HG03442 (cell line): ENCODE results near the gene USP54.
"Not testable (repeated sequence)": the region's sequence is repeated elsewhere in the genome, so short reads cannot be mapped to it uniquely, and the experiment has no call there.

ENCODE experiments used
- ATAC-seq: cut with Tn5 transposase; IDR thresholded peaks from one replicate; pipeline ENCODE4 v1.9.1; 2021; ENCODE audit warnings: mild to moderate bottlenecking, moderate library complexity; ENCODE audit not compliant: unreplicated experiment

USP54 gene

GRCh38 chr10:73591935-73592699 lies 975 bp upstream of the USP54 start:
- no peak for ATAC-seq

- no peak for ATAC-seq
Measured at GRCh38 chr10:73589563-73590126, 1.5 kb downstream of the USP54 start.

GRCh38 chr10:73588656-73589055 lies 2.5 kb downstream of the USP54 start:
- no peak for ATAC-seq

DNA sequence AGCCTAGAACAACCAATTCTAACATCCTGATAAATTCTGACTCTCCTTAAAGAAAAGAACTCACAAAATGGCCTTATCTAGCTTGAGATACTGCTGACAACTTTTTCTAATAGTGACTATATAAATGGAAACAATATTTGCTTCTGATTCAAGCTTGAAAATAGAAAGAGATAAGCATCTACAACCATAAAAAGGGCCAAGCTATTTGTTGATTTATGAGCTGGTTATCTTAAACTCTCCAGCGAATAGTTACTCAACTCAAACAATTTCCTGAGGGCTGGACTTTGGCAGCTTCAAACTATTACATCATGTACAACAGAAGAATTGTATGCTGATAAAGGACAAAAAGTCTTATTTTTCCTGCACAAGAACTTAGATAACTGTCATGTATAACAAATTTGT lies 4.6 kb downstream of the USP54 start:
- ATAC-seq: no peak

DNA sequence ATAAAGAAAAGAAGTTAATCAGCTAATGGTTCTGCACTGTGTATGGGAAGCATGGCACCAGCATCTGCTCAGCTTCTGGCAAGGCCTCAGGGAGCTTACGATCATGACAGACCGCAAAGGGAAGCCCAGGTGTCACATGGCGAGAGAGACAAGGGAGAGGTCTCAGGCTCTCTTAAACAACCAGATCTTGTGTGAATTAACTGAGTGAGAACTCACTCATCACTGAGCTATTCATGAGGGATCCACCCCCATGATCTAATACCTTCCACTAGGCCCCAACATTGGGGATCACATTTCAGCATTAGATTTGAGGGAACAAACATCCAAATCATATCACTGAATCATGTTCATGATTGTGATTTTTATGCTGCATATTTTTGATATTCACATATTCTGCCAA lies 5.8 kb downstream of the USP54 start:
- ATAC-seq: no peak

DNA sequence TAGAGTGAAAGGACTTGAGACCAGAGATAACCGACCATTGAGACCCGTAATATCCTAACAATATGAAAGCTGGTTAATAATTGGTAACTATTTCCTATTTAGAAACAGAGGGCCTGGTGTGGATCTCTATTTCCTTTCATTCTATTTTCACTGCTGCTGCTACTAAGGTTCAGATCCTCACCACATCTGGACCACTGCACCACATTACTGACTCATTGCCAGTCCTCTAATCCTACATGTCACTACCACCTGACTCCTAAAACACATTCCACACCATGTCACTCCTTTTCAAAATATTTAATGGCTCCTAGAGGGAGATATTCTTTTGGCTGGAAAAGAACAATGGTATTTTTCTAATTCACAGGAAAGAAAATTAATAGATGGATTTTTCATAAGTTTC lies 6.4 kb downstream of the USP54 start:
- no peak for ATAC-seq

DNA sequence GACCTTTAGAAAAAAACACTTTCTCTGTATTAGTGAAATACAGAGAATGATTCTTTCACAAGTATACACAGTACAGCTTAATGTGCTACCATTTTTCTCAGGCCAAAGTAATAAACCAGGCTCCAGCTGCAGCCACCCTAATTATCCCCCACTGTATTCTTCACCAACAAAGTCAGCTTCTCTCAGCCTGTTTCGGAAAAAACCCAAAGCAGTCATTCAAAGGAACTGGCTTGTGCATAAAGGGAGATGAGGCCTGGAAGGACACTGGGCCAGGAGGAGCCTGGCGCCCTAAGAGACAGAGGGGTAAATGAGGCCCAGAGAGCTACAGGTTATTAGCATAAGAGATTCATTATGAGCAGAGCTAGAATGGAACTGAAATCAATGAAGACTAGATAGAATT lies 9.2 kb downstream of the USP54 start:
- ATAC-seq: no peak

DNA sequence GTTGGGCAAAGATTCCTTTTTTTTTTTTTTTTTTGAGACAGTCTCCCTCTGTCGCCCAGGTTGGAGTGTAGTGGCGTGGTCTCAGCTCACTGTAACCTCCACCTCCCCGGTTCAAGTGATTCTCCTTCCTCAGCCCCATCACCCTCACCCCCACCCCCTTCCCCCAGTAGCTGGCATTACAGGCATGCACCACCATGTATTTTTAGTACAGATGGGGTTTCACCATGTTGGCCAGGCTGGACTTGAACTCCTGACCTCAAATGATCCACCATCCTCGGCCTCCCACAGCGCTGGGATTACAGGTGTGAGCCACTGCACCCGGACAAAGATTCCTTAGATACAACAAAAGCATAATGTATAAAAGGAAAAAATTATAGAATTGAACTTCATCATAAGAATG lies 12.2 kb downstream of the USP54 start:
- not testable (repeated sequence) for ATAC-seq

DNA sequence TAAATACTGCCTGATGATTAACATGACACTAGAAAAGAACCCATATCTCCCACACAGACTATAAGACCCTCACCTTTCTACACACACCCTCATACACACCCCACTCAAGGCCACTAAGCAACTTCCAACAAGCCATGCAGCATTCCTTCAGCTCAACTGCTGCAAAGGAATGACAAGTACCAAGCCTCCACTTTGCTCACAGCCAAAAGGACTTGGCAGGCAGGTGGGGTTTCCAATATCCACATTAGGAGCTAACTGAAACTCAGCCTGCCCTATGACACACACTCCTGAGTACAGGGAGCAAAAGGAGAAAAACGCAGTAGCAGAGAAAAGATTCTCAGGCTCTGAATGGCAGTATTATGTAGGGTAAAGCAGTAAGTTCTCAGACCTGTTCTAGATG lies 13.4 kb downstream of the USP54 start:
- no peak for ATAC-seq

- ATAC-seq: no peak
Measured at GRCh38 chr10:73576890-73577591, 14.1 kb downstream of the USP54 start.

DNA sequence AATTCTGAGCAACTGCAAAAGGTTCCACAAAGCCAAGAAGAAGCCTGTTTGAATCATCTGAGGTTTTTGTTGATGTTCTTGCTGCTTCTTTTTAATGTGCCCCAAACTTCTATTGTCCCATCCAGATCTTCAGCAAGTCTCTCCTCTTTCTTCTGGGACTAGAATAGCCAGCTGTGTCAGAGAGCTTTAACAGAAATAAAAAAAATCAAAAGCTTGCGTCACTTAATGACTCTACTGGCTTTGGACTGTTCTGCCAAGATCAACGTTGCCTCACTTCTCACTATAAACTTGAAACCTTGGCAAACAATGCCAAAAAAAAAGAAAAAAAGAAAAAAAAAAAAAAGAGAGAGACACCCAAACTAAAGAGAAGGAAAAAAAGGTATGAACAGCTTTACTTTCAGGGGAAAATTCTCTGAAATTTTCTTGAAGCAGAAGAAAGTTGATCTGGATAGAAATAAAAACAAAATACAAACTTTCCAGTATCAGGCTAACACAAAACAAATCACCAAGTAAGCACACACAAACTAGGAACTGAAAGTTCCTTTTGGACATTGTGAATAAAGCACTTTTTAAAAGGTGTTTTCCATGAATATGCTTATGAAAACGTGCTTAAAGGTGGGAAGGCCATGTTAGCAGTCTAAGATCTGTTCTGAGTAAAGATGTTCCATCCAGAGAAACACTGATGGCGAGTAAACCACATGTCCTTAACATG lies 14.8 kb downstream of the USP54 start:
- ATAC-seq: no peak

- ATAC-seq: not testable (repeated sequence)
Measured at GRCh38 chr10:73567025-73567424, 24.1 kb downstream of the USP54 start.

- ATAC-seq: no peak
Measured at GRCh38 chr10:73561192-73561591, 29.9 kb downstream of the USP54 start.

DNA sequence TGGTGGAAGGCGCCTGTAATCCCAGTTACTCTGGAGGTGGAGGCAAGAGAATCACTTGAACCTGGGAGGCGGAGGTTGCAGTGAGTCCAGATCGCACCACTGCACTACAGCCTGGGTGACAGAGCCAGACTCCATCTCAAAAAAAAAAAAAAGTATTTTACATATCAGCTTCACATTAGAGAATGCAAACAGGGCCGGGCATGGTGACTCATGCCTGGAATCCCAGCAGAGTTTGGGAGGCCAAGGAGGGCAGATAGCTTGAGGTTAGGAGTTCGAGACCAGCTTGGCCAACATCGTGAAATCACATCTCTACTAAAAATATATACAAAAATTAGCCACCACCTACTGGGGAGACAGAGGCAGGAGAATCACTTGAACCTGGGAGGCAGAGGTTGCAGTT lies 31.6 kb downstream of the USP54 start:
- no peak for ATAC-seq

DNA sequence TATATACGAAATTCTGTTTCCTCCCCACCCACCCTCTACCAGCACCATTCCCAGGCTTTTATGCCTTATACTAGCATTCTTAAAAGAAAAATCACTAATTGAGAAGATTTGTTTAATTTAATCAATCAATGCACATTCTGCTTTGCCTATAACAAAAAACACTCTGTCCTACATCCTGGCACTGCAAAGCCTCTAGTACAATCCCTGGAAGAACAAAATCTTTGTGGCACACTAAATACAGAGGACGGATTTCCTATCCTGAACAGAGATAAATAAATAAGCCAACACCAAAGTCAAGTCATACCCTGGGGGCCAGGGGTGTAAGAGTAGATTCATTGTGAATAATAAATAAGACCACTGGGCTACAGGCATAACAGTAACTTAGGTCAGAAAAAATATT lies 34.3 kb downstream of the USP54 start:
- no peak for ATAC-seq

GRCh38 chr10:73554721-73555120 lies 36.4 kb downstream of the USP54 start:
- no peak for ATAC-seq

GRCh38 chr10:73553761-73554160 lies 37.4 kb downstream of the USP54 start:
- no peak for ATAC-seq

GRCh38 chr10:73552819-73553715 lies 38.1 kb downstream of the USP54 start:
- ATAC-seq: no peak

DNA sequence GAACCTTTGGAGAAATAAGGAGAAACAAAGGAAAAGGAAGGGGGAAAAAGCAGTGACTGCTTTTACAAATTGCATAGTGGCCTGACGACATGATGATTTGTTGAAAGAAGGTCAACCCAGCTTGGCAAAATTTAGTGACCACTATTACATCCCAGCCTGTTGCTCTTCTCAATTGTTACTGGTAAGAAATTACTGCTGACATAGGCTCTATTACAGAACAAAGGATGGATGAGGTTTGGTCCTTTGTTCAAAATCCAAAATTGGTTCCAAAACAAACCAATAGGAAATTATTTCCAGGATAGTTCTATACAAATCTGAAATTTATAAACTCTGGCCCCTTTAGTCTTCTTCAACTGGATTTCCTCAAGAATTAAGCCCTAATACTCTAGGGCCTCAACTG lies 39.6 kb downstream of the USP54 start:
- ATAC-seq: no peak

GRCh38 chr10:73545357-73545756 lies 45.8 kb downstream of the USP54 start:
- no peak for ATAC-seq

DNA sequence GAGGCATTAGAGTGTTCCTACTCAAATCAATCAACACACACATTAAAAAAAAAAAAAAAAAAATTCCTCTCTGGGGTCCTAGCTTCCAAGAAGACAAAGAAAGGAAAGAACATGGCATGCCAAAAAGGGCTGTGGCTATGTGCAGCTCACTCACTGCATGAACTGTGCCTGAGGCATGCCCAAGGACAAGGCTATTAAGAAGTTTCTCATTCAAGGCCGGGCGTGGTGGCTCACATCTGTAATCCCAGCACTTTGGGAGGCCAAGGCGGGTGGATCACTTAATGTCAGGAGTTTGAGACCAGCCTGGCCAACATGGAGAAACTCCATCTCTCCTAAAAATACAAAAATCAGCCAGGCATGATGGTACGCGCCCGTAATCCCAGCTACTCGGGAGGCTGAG lies 53.4 kb downstream of the USP54 start:
- no peak for ATAC-seq
